Measurements from ENCODE around the gene DNAH8. TPM values are rescaled to one million over a fixed set of nuclear protein-coding genes. Genes with fewer than 3 reads are reported as not detected.
A peak's percentile ranks its signal among the peaks of the same experiment; 100 is the strongest.

DNAH8 gene
- total RNA-seq, 1 donor from 2014 or later, result 0.05 TPM

DNA sequence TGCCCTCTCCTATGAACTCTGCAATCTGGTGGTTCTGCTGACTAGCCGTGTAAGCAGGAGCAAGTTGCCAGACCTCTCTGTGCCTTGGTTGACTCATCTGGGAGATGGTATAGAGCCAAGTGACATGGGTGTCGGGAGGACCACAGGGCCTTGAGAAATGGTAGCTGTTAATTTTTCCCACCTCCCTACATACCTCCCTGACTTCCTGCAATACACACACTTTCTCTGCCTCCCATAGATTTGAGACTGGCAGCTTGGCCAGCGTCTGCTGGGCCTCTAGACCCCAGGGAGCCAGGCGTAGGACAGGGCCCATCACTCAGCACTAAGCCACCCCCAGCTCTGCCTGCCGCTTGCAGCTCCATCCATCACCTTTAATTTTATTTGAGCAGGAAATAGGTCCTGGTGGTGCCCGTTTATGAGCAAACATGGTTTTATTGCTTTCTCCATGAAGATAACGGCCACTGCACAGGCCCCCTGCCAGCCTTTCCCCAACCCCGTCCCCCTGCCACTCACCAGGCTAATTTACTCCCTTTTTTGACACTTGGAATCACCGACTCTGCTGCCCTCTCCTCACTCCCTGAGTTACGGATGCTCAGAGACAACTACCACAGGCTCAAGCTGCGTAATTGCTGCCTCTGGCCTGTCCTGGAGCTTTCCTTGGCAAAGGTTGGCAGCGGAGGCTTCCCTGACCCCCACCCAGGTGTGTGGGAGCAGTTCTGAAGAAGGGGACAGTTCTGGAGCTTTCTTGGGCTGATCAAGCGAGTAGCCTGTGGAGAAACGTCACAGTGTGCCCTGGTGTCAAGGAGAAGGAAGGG lies 344.6 kb downstream of the DNAH8 start:
- DNase-seq (ENCODE audit: low read depth, low spot score), result no peak
- Mint-ChIP-seq H3K27me3 (ENCODE audit: low read depth) (peaks cover 4% of the 10 kb centered on the region), H3K4me3 (no peak overlapping the region), H3K9me3 (no peaks in the 10 kb centered on the region), H3K36me3 (ENCODE audit: low read depth) (no peaks in the 10 kb centered on the region), H3K27ac (ENCODE audit: unreplicated experiment) (no peak overlapping the region), H3K4me1 (no peaks in the 10 kb centered on the region)
- TF ChIP-seq, protein P1, sequence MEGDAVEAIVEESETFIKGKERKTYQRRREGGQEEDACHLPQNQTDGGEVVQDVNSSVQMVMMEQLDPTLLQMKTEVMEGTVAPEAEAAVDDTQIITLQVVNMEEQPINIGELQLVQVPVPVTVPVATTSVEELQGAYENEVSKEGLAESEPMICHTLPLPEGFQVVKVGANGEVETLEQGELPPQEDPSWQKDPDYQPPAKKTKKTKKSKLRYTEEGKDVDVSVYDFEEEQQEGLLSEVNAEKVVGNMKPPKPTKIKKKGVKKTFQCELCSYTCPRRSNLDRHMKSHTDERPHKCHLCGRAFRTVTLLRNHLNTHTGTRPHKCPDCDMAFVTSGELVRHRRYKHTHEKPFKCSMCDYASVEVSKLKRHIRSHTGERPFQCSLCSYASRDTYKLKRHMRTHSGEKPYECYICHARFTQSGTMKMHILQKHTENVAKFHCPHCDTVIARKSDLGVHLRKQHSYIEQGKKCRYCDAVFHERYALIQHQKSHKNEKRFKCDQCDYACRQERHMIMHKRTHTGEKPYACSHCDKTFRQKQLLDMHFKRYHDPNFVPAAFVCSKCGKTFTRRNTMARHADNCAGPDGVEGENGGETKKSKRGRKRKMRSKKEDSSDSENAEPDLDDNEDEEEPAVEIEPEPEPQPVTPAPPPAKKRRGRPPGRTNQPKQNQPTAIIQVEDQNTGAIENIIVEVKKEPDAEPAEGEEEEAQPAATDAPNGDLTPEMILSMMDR (conservative IDR thresholded peaks at IDR 0.05), result no peak

DNA sequence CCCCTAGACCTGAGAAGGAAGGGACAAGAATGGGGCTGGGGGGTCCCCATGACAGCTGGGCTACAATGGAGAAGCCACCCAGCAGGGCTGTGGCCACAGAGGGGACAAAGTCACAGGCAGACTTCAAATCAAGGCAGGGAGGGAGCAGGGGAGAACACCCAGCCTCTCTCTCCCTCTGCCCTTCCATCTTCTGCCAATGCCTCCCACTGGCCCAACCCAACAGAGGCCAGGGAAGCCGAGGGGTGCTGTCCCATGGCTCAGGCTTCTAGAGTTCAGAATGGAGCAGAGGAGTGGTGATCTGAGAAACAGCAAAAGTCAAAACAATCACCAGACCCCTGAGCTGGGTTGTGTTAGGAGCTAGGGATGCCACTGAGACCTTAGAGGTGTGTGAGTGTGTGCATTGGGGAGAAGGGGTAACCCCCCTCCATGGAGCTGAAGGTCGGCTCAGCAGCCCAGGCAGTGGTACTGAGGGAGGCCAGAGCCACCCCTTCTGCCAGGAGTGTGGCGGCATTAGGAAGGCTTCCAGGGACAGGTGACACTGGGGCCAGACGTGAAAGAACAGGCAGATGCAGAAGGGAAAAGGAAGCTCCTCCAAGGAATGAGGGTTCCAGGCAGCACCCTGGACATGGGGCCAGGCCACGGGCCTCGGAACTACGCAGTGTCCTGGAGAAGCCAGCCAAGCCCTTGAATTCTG lies 345.5 kb downstream of the DNAH8 start:
- TF ChIP-seq, protein P1 (conservative IDR thresholded peaks at IDR 0.05), result no peak
- Mint-ChIP-seq H3K27me3 (ENCODE audit: low read depth) (peaks cover 9% of the 10 kb centered on the region), H3K4me3 (no peak overlapping the region)

DNA sequence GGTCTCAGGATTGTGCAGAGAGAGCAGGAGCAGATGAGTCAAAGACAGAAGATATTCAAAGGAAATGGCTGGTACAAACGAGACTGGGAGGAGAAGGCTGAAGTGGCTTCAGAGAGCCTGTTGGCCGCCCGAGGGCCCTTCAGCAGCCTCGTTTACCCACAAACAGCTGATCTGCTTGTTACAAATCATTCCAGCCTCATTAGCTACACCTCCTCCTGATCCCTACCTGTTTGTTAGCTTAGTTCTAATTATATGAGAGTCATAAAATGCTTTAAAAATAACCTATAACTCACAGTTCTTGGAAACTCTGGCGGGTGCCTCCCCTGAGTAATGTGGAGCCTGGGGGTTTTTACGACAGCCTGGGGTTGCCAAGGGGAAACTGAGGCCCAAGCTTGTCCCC lies 346.1 kb downstream of the DNAH8 start:
- no peaks in the 10 kb centered on the region for H3K4me1 Mint-ChIP-seq
- H3K9me3 Mint-ChIP-seq, result no peaks in the 10 kb centered on the region
- no peak overlapping the region for H3K27ac Mint-ChIP-seq (ENCODE audit: unreplicated experiment)
- no peak overlapping the region for H3K4me3 Mint-ChIP-seq
- H3K36me3 Mint-ChIP-seq (ENCODE audit: low read depth), result no peaks in the 10 kb centered on the region
- no peak for DNase-seq (ENCODE audit: low read depth, low spot score)
- TF ChIP-seq, protein P1 (conservative IDR thresholded peaks at IDR 0.05), result no peak
- peaks cover 9% of the 10 kb centered on the region for H3K27me3 Mint-ChIP-seq (ENCODE audit: low read depth)

More for the DNA sequence above, 345.5 kb downstream of the DNAH8 start:
- Mint-ChIP-seq H3K9me3 (no peaks in the 10 kb centered on the region), H3K27ac (ENCODE audit: unreplicated experiment) (no peak overlapping the region), H3K4me1 (no peaks in the 10 kb centered on the region), H3K36me3 (ENCODE audit: low read depth) (no peaks in the 10 kb centered on the region)
- DNase-seq (ENCODE audit: low read depth, low spot score), result no peak

DNA sequence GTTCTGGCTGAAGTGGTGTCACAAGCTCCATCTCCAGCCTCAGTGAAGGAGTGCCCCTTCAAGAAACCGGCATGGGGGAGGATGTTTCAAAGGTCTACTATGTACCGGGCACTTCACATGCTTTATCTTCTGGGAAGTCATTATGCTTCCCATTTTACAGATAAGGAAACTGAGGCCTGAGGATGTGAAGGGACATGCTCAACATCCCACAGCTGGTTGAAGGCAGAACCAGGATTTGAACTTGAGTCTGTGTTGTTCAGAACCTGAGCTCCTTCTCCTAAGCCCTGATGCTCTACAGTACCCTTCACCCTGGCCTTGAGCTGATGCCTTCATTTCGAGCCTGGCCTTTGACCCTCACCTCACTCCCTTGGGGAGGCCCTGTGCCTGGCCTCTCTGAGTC lies 346.5 kb downstream of the DNAH8 start:
- no peaks in the 10 kb centered on the region for H3K9me3 Mint-ChIP-seq
- H3K36me3 Mint-ChIP-seq (ENCODE audit: low read depth), result no peaks in the 10 kb centered on the region
- peaks cover 9% of the 10 kb centered on the region for H3K27me3 Mint-ChIP-seq (ENCODE audit: low read depth)

DNA sequence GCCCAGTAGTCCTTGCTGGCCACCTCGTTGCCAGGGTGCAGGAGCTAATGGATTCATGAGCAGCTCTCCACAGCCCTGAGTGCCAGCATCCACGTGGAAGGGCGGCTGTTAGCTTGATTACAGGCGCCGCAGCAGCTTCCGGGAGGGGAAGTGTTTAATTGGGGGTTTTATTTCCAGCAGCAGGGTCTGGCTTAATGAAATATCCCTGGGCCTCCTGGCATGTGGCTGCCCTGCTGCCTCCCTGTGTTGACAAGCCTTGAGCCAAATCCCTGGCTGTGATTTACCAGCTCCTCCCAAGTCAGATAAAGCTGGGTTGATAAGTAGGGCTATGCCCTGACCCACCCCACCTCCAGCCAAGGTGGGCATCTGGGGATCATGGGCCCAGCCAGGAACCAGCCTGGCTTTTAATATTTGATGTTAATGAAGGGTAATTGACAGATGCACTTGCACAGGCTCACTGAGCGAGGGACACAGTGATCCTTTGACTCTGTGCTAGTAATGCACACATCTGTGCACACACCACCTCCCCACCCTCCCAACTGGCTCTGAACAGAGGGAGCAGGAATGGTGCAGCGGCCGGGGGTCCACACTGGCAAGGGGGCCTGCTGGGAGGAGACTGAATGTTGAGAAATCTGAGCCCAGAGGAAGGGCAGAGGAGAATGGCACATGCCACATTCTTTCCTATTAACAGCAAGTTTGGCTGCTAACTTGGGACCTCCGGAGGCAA lies 347.1 kb downstream of the DNAH8 start:
- no peaks in the 10 kb centered on the region for H3K4me1 Mint-ChIP-seq
- no peak overlapping the region for H3K4me3 Mint-ChIP-seq
- no peaks in the 10 kb centered on the region for H3K36me3 Mint-ChIP-seq (ENCODE audit: low read depth)
- TF ChIP-seq, protein P1 (conservative IDR thresholded peaks at IDR 0.05), result no peak
- peaks cover 9% of the 10 kb centered on the region for H3K27me3 Mint-ChIP-seq (ENCODE audit: low read depth)
- peak overlapping the region; percentile 63 for H3K27ac Mint-ChIP-seq (ENCODE audit: unreplicated experiment)
- no peaks in the 10 kb centered on the region for H3K9me3 Mint-ChIP-seq
- DNase-seq (ENCODE audit: low read depth, low spot score), result no peak

More for the DNA sequence above, 346.5 kb downstream of the DNAH8 start:
- no peak for DNase-seq (ENCODE audit: low read depth, low spot score)
- Mint-ChIP-seq H3K27ac (ENCODE audit: unreplicated experiment) (no peak overlapping the region), H3K4me3 (no peak overlapping the region), H3K4me1 (no peaks in the 10 kb centered on the region)
- TF ChIP-seq, protein P1 (conservative IDR thresholded peaks at IDR 0.05), result no peak
